Activated naive CD4-positive, alpha-beta T cell treated with anti-CD3 and anti-CD28 coated beads, Interleukin-2, amount 50 U/mL, for 16 hours (primary cell): ENCODE measurements around the gene CCDC148.

ENCODE experiments used
- DNase-seq: peaks from one replicate; pipeline ENCODE4 v3.0.0-alpha.2; 2020

CCDC148 gene

DNA sequence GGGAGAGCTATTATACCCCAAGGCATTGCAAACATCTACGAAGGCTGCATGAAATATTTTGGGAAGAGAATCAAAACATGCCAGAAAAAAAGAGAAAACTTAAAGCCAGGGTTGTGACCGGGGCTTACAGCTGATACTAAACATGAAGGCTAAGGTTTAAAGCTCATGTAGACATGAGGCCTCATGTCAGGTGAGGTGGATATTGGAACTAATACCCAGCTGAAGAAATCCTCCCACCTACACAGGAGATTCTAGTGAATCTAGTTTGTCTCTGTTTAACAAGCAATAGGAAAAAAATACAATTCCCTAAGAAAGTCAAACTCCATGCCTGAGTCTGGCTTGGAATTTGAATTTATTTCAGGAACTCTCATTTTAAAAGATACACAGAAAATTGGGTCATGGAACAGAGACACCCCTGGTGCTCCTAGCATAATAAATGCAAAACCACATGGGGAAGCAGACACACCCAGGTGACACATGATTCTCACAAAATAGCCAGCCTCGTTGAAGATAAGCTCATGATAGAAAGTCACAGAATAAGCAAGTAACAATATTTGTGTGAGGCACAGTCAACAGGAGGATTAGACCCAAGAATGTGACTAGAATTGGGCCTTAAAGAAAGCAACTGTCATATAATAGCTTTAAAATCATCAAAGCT is 312.7 kb downstream of the CCDC148 start:
- DNase-seq, result no peak

DNA sequence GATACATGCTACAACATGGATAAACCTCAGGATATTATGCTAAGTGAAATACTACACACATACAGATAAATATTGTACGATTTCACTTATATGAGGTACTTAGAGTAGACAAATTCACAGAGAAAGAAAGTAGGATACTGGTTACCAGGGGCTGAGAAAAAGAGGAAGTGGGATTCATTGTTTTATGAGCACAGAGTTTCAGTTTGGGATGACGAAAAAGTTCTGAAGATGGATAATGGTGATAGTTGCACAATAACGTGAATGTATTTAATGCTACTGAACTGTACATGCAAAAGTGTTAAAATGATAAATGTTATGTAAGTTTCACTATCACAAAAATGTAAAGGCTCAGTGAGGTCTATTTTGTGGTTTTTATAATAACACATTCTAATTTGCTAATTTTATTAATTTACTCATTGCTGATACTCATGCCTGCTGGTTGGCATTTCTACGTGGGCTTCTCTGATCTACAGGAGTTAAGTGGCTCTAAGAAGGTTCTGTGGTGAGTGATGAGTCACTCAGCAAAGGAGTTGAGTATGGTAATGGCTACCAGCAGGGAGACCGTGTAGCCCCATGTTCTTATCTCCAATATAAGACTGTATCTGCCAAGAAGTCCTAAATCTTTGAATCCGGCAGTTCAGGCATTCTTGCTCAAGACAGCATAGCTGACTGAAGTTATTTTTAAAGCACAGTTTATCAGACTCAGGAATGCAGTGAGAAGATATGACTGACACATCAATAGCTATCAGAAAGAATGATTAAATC is 313.8 kb downstream of the CCDC148 start:
- no peak for DNase-seq

DNA sequence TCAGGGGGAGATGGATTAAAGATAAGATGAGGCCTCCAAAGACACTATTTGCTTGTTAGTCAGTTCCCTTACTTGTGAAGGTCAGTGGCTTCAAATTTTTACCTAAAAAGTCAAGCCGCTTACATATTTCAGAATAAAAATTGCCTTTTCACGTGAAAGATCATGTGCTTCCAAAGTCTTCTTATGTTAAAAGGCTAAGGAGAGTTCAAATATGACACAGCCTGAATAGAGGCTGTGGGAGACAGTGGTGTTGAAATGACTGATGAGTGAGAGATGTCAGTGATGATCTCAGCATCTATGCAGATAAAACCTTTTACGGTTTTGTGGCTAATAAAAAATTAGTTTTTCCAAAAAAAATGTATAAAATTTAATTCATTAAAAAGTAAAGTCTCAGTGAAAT is 314.4 kb downstream of the CCDC148 start:
- no peak for DNase-seq

DNA sequence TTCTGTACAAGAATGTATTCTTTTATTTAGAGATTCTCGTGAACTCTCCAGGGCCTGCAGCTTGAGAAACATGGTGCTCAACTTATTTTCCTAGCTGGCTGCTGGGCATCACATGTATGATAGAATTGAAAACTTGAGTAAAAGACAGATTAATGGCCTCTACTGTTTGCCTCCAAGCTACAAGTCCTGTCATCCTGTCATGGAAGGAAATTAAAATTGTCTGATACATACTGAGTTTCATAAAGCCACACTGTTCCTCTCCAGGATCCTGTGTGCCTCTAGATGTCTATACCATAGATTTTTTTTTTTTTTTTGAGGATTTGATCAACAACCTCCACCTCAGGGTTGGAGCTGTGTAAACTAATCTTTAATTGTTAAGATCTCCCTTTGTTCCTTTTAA is 316.4 kb downstream of the CCDC148 start:
- DNase-seq, result no peak

DNA sequence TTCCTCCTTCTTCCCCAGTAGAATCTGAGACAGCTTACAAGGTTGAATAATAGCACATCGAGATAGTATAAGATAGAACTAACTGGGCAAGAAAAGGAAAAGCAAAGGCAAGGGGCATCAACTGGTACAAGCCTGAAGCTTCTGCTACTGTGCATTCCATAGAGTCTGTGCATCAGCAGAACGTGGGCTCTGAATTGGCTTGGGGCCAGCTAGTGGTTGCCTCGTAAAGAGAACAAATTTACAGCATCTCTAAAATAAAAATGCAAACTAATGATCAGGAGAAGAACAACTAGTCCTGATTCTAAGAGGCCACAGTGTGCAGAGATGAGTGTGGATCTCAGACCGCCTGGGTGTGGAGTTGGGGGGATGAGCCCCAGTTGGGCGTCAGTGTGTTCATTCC is 318.3 kb downstream of the CCDC148 start:
- DNase-seq, result no peak

DNA sequence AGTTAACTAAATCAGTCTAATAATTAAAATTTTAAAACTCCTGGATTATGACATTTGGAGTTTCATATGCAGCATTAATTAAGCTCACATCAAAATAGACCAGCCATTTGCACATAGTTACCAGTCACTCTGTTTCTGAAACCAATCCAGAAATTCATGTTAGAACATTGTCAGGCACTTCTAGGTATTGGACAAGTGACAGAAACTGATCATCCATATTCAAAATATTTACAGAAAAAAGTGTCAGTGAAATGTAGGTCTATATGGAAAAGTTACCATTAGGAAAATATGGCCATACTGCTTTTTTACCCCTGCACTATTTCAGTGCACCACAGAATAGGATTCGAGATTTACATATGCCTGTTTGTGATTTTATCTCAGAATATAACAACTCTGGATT is 321.5 kb downstream of the CCDC148 start:
- no peak for DNase-seq

DNA sequence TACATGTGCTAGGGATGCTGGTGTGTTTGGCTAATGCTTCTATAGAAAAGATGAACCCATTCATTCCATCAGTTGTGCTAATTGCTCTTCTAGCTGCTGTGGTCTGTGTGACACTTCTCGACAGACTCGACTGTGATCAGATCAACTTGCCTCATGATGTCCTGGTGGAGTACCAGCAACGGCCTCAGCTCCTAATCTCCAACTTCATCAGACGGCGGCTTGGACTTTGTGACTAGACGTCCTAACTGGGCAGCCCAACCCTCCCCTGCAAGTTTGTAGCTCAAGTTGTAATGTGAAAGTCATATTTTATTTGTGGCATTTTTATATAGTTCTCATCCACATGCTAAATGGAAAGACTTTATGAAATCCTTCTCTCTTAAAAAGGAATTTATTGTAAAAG is 321.9 kb downstream of the CCDC148 start:
- DNase-seq, result no peak

GRCh38 chr2:158134055-158134454 is 322.5 kb downstream of the CCDC148 start:
- no peak for DNase-seq

- DNase-seq, result no peak
These were observed 324.5 kb downstream of the CCDC148 start for GRCh38 chr2:158131919-158132566.

DNA sequence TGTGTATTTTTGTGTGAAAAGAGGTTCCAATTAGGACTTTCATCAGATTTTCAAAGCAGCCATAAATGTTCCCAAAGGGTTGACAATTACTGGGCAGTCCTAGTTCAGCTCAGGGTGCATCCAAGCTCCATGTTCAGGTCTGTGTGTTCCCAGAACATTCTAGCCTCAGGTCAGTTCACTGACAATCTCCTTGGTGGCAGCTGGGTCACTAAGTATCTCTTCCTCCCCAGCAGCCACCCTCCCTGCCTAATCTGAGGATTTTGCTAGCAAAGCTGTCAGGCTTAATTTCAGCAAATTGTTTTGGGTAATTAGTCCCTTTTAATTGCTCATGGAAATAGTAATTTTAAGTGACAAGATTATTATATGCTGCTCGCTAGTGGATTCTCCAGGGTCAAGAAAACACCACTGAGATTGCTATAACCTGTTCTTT is 325.1 kb downstream of the CCDC148 start:
- no peak for DNase-seq

GRCh38 chr2:158130832-158131473 is 325.6 kb downstream of the CCDC148 start:
- DNase-seq, result no peak

- DNase-seq, result no peak
These were observed 327.5 kb downstream of the CCDC148 start for GRCh38 chr2:158129037-158129436.

- DNase-seq, result no peak
These were observed 328.2 kb downstream of the CCDC148 start for GRCh38 chr2:158128168-158128973.

DNA sequence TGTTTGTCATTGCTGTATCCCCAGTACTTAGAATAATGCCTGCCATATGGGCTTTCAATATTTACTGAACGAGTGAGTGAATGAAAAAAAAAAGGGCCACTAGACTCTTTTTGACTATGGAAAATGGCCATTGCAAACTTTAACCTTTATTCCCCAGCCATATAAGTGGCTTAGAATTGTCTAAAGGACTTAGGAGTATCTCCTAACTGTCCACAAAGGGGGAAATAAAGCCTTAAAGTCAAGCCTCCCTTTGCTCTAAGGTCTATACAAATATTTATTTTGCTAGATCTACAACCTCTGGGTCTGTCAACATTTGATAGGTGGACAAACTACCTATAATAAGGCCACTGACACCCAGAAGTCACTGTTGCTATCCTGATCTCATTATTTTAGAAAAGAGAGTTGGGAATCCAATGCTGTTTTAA is 329.2 kb downstream of the CCDC148 start:
- no peak for DNase-seq

- DNase-seq, result no peak
These were observed 330.6 kb downstream of the CCDC148 start for GRCh38 chr2:158125756-158126498.

DNA sequence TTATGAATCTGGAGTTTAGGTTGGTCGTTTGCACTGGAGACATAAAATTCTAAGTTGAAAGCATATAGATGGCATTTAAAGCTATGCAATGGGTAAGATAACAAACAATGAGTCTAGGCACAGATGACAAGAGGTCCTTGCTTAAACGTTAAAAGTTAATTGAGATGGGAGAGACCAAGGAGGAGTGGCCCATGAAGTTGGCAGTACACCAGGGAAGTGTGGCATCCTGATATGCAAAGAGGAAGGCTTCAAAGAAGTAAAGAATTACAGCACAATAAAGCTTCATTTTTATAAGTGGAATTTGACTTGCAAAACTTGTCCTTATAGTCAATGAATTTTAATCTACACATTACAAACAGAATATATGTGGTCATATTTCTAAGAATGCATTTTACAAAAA is 331.7 kb downstream of the CCDC148 start:
- DNase-seq, result no peak
